Measurements from ENCODE around the gene BCORL1.

The BCORL1 gene

GRCh38 chrX:129961180-129962083 is 21.0 kb upstream of the BCORL1 start:
- no peak for FAIRE-seq

- no peak for FAIRE-seq
Measured at GRCh38 chrX:129963729-129964128, 18.7 kb upstream of the BCORL1 start.

- no peak for FAIRE-seq
Measured at GRCh38 chrX:129965166-129965565, 17.3 kb upstream of the BCORL1 start.

GRCh38 chrX:129968968-129969367 is 13.5 kb upstream of the BCORL1 start:
- no peak for FAIRE-seq

- FAIRE-seq: no peak
Measured at GRCh38 chrX:129976441-129976840, 6.0 kb upstream of the BCORL1 start.

- no peak for FAIRE-seq
Measured at GRCh38 chrX:129979207-129979920, 3.1 kb upstream of the BCORL1 start.

- no peak for FAIRE-seq
Measured at GRCh38 chrX:129980001-129980401, 2.4 kb upstream of the BCORL1 start.

- no peak for FAIRE-seq
Measured at GRCh38 chrX:129980540-129981199, 1.8 kb upstream of the BCORL1 start.

- no peak for FAIRE-seq
Measured at GRCh38 chrX:129981200-129981553, 1.3 kb upstream of the BCORL1 start.

- no peak for FAIRE-seq
Measured at GRCh38 chrX:129981752-129982299, 609 bp upstream of the BCORL1 start.

- no peak for FAIRE-seq
Measured at GRCh38 chrX:129983575-129984110, 1.2 kb downstream of the BCORL1 start.

GRCh38 chrX:129984111-129984958 is 1.9 kb downstream of the BCORL1 start:
- FAIRE-seq: no peak

- FAIRE-seq: no peak
Measured at GRCh38 chrX:129987871-129988270, 5.4 kb downstream of the BCORL1 start.

- FAIRE-seq: no peak
Measured at GRCh38 chrX:129992181-129992580, 9.7 kb downstream of the BCORL1 start.

GRCh38 chrX:129996120-129996519 is 13.7 kb downstream of the BCORL1 start:
- FAIRE-seq: no peak

GRCh38 chrX:129997086-129997485 is 14.7 kb downstream of the BCORL1 start:
- no peak for FAIRE-seq

- FAIRE-seq: no peak
Measured at GRCh38 chrX:129998021-129998420, 15.6 kb downstream of the BCORL1 start.

GRCh38 chrX:130001893-130002292 is 19.5 kb downstream of the BCORL1 start:
- FAIRE-seq: no peak

GRCh38 chrX:130002541-130002940 is 20.1 kb downstream of the BCORL1 start:
- FAIRE-seq: no peak

GRCh38 chrX:130005089-130005807 is 22.8 kb downstream of the BCORL1 start:
- no peak for FAIRE-seq

- no peak for FAIRE-seq
Measured at GRCh38 chrX:130009658-130010223, 27.3 kb downstream of the BCORL1 start.

Data from A204.1 (cell line).